ENCODE data around the gene ITPK1.

The ITPK1 gene

GRCh38 chr14:93026339-93026738, 89.4 kb downstream of the ITPK1 start:
- no peak overlapping the region for H3K4me3 ChIP-seq (ENCODE audit: low read depth, low read length)
- no peak for DNase-seq (ENCODE audit: low read depth, low spot score)
- in situ Hi-C loops (cut with HindIII; ENCODE audit: low sequenced_read_pairs): no loop called here
- TF ChIP-seq CTCF (IDR thresholded peaks at IDR 0.05; ENCODE audit: low read depth, low read length): no peak

DNA sequence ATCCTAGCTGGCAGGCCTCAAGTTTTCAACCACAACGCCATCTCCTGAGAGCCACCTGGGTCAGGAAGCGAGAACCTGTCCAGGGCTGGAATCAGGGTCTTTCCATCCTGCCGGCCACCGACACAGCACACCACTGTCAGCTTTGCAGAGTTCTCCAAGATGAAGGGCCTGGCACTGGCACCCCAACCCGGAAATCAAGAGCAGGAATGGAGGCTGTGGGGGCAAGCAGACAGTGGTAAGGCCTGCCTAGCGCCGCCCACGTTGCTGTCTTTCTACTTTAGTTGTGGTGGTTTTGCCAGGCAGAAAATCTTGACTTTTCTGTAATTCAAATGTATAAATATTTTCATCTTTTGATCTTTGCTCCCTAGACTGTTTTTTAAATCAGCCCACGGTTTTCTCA, 90.7 kb downstream of the ITPK1 start:
- H3K4me3 ChIP-seq (ENCODE audit: low read depth, low read length): no peak overlapping the region
- TF ChIP-seq CTCF (IDR thresholded peaks at IDR 0.05; ENCODE audit: low read depth, low read length): no peak
- in situ Hi-C loops (cut with HindIII; ENCODE audit: low sequenced_read_pairs): no loop called here
- no peak for DNase-seq (ENCODE audit: low read depth, low spot score)

- in situ Hi-C loops (cut with HindIII; ENCODE audit: low sequenced_read_pairs): no loop called here
- H3K4me3 ChIP-seq (ENCODE audit: low read depth, low read length): no peak overlapping the region
- no peak for DNase-seq (ENCODE audit: low read depth, low spot score)
- no peak for TF ChIP-seq CTCF (IDR thresholded peaks at IDR 0.05; ENCODE audit: low read depth, low read length)
These were observed 91.2 kb downstream of the ITPK1 start for GRCh38 chr14:93024493-93024892.

DNA sequence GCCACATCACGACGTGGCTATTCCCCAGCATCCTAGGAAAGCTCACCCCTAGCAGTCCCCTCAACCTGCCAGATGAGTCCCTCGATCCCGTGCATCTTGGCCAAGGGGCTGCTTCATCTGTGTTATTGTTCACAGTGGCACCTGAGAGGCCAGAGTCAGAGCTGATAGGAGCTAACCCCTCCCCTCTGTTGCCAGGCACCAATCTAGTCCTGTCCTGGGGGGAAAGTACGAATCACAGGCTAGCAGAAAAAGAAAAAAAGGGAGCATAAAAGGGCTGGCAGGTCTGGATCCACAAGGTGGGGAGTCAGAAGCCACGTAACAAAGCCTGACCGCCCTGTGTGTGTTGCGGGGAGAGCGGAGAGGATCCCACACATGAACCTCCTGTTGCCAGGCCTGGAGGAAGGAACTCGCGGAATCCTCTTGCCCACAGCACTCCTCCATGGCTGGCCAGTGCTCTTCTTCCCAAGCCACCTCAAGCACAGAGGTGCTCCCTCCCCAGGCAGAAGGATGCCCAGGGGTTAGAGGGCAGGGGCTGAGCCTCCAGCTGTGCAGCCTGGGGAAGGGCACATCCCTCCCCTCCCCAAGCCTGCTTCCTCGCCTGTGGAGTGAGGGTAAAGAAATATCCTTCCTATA, 91.8 kb downstream of the ITPK1 start:
- DNase-seq (ENCODE audit: low read depth, low spot score): no peak
- in situ Hi-C loops (cut with HindIII; ENCODE audit: low sequenced_read_pairs): no loop called here
- H3K4me3 ChIP-seq (ENCODE audit: low read depth, low read length): no peak overlapping the region
- TF ChIP-seq CTCF (IDR thresholded peaks at IDR 0.05; ENCODE audit: low read depth, low read length): no peak

DNA sequence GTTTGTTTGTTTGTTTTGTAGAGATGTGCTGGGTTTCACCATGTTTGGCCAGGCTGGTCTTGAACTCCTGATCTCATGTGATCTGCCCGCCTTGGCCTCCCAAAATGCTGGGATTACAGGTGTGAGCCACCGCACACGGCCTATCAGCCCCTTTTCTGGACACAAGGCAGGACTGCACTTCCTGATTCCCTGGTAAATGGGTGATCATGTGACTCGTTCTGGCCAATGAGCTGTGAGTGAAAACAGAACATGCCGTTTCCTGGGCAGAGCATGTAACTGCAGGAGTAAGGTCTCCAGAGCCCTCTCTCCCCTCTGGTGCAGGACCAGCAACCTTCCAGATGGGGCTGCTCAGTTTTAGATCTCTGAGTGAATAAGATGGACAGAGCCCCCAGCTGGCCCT, 92.7 kb downstream of the ITPK1 start:
- DNase-seq (ENCODE audit: low read depth, low spot score): no peak
- TF ChIP-seq CTCF (IDR thresholded peaks at IDR 0.05; ENCODE audit: low read depth, low read length): no peak
- in situ Hi-C loops (cut with HindIII; ENCODE audit: low sequenced_read_pairs): no loop called here
- no peak overlapping the region for H3K4me3 ChIP-seq (ENCODE audit: low read depth, low read length)

GRCh38 chr14:93019970-93020369, 95.8 kb downstream of the ITPK1 start:
- in situ Hi-C loops (cut with HindIII; ENCODE audit: low sequenced_read_pairs): no loop called here
- H3K4me3 ChIP-seq (ENCODE audit: low read depth, low read length): no peak overlapping the region
- no peak for DNase-seq (ENCODE audit: low read depth, low spot score)
- TF ChIP-seq CTCF (IDR thresholded peaks at IDR 0.05; ENCODE audit: low read depth, low read length): no peak
